IMR-90 (cell line): ENCODE data around the gene MNAT1. TPM values are rescaled to one million over a fixed set of nuclear protein-coding genes. Genes with fewer than 3 reads are reported as not detected.
A peak's percentile ranks its signal among the peaks of the same experiment; 100 is the strongest.

Experiments
- ATAC-seq: fragments of 200-7000 bp; cut with Tn5 transposase; 2 replicates; pipeline ENCODE4 v1.9.1; 2020; ENCODE audit warnings: low read depth, mild to moderate bottlenecking, moderate library complexity
- BruUV-seq: library from RNA; stranded (reverse); fragments of 400-500 nt; replicated peaks from 2 replicates; lab custom pipeline; 2021; lab: Mats Ljungman, UMichigan
- CTCF ChIA-PET: fragments of 300-600 bp; formaldehyde crosslinking; extraction: SDS; loops from one replicate; lab custom pipeline; 2021; ENCODE audit warnings: antibody characterized with exemption; lab: Yijun Ruan, JAX
- POLR2A ChIA-PET: fragments of 300-600 bp; sonication (Branson Sonifier 250); formaldehyde crosslinking; loops from one replicate; lab custom pipeline; 2022; ENCODE audit warnings: antibody characterized with exemption; ENCODE audit not compliant: unreplicated experiment; lab: Charles Lee
- DNase-seq: peaks from one replicate; pipeline ENCODE4 v3.0.0; 2013
- H2AFZ ChIP-seq: replicated peaks from 2 replicates; pipeline ENCODE3; 2013; ENCODE audit warnings: low read length, mild to moderate bottlenecking; ENCODE audit not compliant: poor library complexity
- H2AK5ac ChIP-seq: 2 replicates; pipeline ENCODE4 v1.6.1; 2013; ENCODE audit warnings: low read depth, low read length, inconsistent platforms
- H2AK9ac ChIP-seq: replicated peaks from 2 replicates; pipeline ENCODE3; 2013; ENCODE audit warnings: mild to moderate bottlenecking, low read depth, low read length, moderate library complexity; ENCODE audit not compliant: poor library complexity
- H2BK120ac ChIP-seq: 2 replicates; pipeline ENCODE4 v1.6.1; 2013; ENCODE audit warnings: low read depth, low read length, inconsistent platforms
- H2BK15ac ChIP-seq: 3 replicates; pipeline ENCODE4 v1.6.1; 2013; ENCODE audit warnings: low read depth, low read length, inconsistent platforms
- H2BK20ac ChIP-seq: 2 replicates; pipeline ENCODE4 v1.6.1; 2013; ENCODE audit warnings: low read depth, mild to moderate bottlenecking, inconsistent platforms, low read length, moderate library complexity
- H2BK5ac ChIP-seq: 2 replicates; pipeline ENCODE4 v1.6.1; 2013; ENCODE audit warnings: mild to moderate bottlenecking, low read depth, low read length, inconsistent platforms; ENCODE audit not compliant: poor library complexity, severe bottlenecking
- H3K14ac ChIP-seq: replicated peaks from 2 replicates; pipeline ENCODE4 v1.6.1; 2013; ENCODE audit warnings: low read depth, low read length, inconsistent platforms
- H3K18ac ChIP-seq: 2 replicates; pipeline ENCODE4 v1.6.1; 2013; ENCODE audit warnings: low read depth, low read length, control low read depth
- H3K23ac ChIP-seq: 2 replicates; pipeline ENCODE4 v1.6.1; 2013; ENCODE audit warnings: low read depth, low read length, inconsistent platforms
- H3K27ac ChIP-seq: 2 replicates; pipeline ENCODE4 v1.5.1; 2013; ENCODE audit warnings: mild to moderate bottlenecking, control low read depth, low read length; ENCODE audit not compliant: insufficient read depth
- H3K27me3 ChIP-seq: 2 replicates; pipeline ENCODE4 v1.6.1; 2013; ENCODE audit warnings: low read length; ENCODE audit not compliant: control insufficient read depth, insufficient read depth
- H3K36me3 ChIP-seq: 2 replicates; pipeline ENCODE4 v1.6.1; 2013; ENCODE audit warnings: low read length, mixed read lengths; ENCODE audit not compliant: control insufficient read depth, insufficient read depth
- H3K4ac ChIP-seq: 2 replicates; pipeline ENCODE4 v1.6.1; 2013; ENCODE audit warnings: low read depth, low read length, inconsistent platforms
- H3K4me1 ChIP-seq: 2 replicates; pipeline ENCODE4 v1.6.1; 2013; ENCODE audit warnings: low read length, mixed read lengths; ENCODE audit not compliant: control insufficient read depth, insufficient read depth
- H3K4me2 ChIP-seq: 2 replicates; pipeline ENCODE4 v1.6.1; 2013; ENCODE audit warnings: low read depth, mild to moderate bottlenecking, control low read depth, low read length, moderate library complexity
- H3K4me3 ChIP-seq: 2 replicates; pipeline ENCODE4 v1.5.1; 2013; ENCODE audit warnings: low read depth, mild to moderate bottlenecking, control low read depth, low read length, moderate library complexity; ENCODE audit not compliant: insufficient read depth
- H3K56ac ChIP-seq: 2 replicates; pipeline ENCODE4 v1.6.1; 2013; ENCODE audit warnings: low read length, inconsistent platforms; ENCODE audit not compliant: insufficient read depth; ENCODE audit errors: extremely low read depth
- H3K79me1 ChIP-seq, 2 experiments: 2 replicates each; pipeline ENCODE4 v1.6.1; 2013; ENCODE audit warnings: low read length in 2 of 2, inconsistent platforms in 1 of 2, low read depth in 1 of 2
- H3K9ac ChIP-seq: 2 replicates; pipeline ENCODE4 v1.6.1; 2013; ENCODE audit warnings: low read depth, low read length, control low read depth
- H3K9me1 ChIP-seq: 2 replicates; pipeline ENCODE4 v1.6.1; 2013; ENCODE audit warnings: low read length, inconsistent platforms; ENCODE audit not compliant: insufficient read depth
- H3K9me3 ChIP-seq: 2 replicates; pipeline ENCODE4 v1.6.1; 2013; ENCODE audit warnings: low read length; ENCODE audit not compliant: control insufficient read depth, insufficient read depth
- H4K20me1 ChIP-seq: 2 replicates; pipeline ENCODE4 v1.6.1; 2013; ENCODE audit warnings: low read length, inconsistent platforms; ENCODE audit not compliant: insufficient read depth
- H4K5ac ChIP-seq: 2 replicates; pipeline ENCODE4 v1.6.1; 2013; ENCODE audit warnings: mild to moderate bottlenecking, low read depth, low read length, control low read depth
- H4K8ac ChIP-seq, 2 experiments: 2 replicates each; pipeline ENCODE4 v1.6.1; 2013; ENCODE audit warnings: low read depth in 2 of 2, low read length in 2 of 2, control low read depth in 1 of 2, inconsistent platforms in 1 of 2
- H4K91ac ChIP-seq: 2 replicates; pipeline ENCODE4 v1.6.1; 2013; ENCODE audit warnings: low read depth, low read length, inconsistent platforms; ENCODE audit not compliant: insufficient read depth
- CHD1 ChIP-seq: IDR thresholded peaks from 2 replicates; pipeline ENCODE4 v1.6.1; 2012; ENCODE audit warnings: low read depth, low read length, improper control_type of control experiment
- MAZ ChIP-seq: IDR thresholded peaks from 2 replicates; pipeline ENCODE4 v1.6.1; 2012; ENCODE audit warnings: low read depth, mild to moderate bottlenecking, low read length, improper control_type of control experiment, moderate library complexity, borderline replicate concordance
- MXI1 ChIP-seq: IDR thresholded peaks from 2 replicates; pipeline ENCODE4 v1.6.1; 2012; ENCODE audit warnings: low read depth, mild to moderate bottlenecking, low read length, moderate library complexity, borderline replicate concordance
- POLR2A ChIP-seq: IDR thresholded peaks from 2 replicates; pipeline ENCODE4 v1.6.1; 2012; ENCODE audit warnings: mild to moderate bottlenecking, low read depth, low read length
- RAD21 ChIP-seq: IDR thresholded peaks from 2 replicates; pipeline ENCODE4 v1.6.1; 2012; ENCODE audit warnings: low read length, improper control_type of control experiment
- RFX5 ChIP-seq: IDR thresholded peaks from 2 replicates; pipeline ENCODE4 v1.8.0; 2012; ENCODE audit warnings: low read depth, mild to moderate bottlenecking, low read length, moderate library complexity
- SMC3 ChIP-seq: fragments of 150-350 bp; IDR thresholded peaks from 2 replicates; pipeline ENCODE4 v1.6.1; 2016; ENCODE audit warnings: low read depth, mild to moderate bottlenecking, antibody characterized with exemption, low read length, moderate library complexity
- WGBS, 2 experiments: methylation state at CpG; one replicate each; pipeline versions ENCODE4 v1.1.5 to v1.1.7; 2013; ENCODE audit warnings: missing lambda C conversion rate in 2 of 2; ENCODE audit not compliant: insufficient read length in 1 of 2; ENCODE audit errors: extremely low coverage in 2 of 2; 5-methylcytosine and 5-hydroxymethylcytosine counted together
- dilution Hi-C: fragments of 300-500 bp; cut with HindIII; formaldehyde crosslinking; loops from one replicate; pipeline ENCODE4 v1.14.3; 2018; ENCODE audit warnings: low sequenced_read_pairs; ENCODE audit not compliant: unreplicated experiment
- in situ Hi-C: fragments of 300-500 bp; cut with MboI; formaldehyde crosslinking; loops from 3 replicates; pipeline ENCODE4 v1.14.3; 2019; ENCODE audit warnings: low sequenced_read_pairs, inconsistent platforms, mixed read lengths
- intact Hi-C: fragments of 100-400 bp; cut with micrococcal nuclease; formaldehyde crosslinking; loops from 2 replicates; pipeline ENCODE4 v1.10.0; 2022
- polyA plus RNA-seq, 3 experiments: library from polyadenylated mRNA; depleted of rRNA; stranded (reverse); fragments of >200 nt; gene quantifications; 2 replicates each; pipeline ENCODE4 v1.2.3, GENCODE V29; 2012; ENCODE audit warnings: low replicate concordance in 1 of 3
- total RNA-seq: library from RNA; depleted of rRNA; stranded (reverse); fragments of >200 nt; gene quantifications from 2 replicates; pipeline ENCODE4 v1.2.3, GENCODE V29; 2012
- TF ChIP-seq, protein P1 (sequence below): fragments of 150-350 bp; IDR thresholded peaks from 2 replicates; pipeline ENCODE4 v1.6.1; 2017; ENCODE audit warnings: mild to moderate bottlenecking, antibody characterized with exemption, low read length, low read depth

Gene MNAT1
- total and polyA plus RNA-seq, 2 of the 4 experiments (the other 2 are of a cell fraction), result 48.2 to 53.0 TPM

DNA sequence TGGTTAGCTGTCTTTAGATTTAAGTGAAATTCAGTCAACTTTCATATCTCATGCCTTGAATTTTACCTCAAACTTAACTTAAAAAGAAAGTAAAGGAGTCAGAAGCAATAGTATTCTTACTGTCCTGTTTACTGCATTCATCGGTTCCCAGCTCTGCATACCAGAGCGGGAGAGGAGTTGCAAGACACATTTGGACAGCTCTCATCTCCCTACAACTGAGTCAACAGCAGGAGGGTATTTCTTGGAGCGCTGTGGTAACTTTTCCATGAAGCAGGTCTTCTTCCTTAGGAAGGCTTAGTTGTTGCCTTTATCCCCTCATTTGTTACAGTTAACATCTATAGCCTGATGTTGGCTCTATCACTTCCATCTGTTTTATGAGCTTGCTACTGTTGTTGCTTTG is 181.2 kb downstream of the MNAT1 start:
- intact Hi-C loops (no loop called here), dilution Hi-C loops (no loop called here), in situ Hi-C loops (no loop called here)
- Histone ChIP-seq H3K27ac (no peak overlapping the region), H3K4me3 (no peak overlapping the region), H4K5ac (no peak overlapping the region), H3K9me1 (peaks cover 7% of the 10 kb centered on the region; the same call in 1 of the 2 replicates), H2AK5ac (no peak overlapping the region), H4K20me1 (0 out of 2 replicates have a peak, but pooled peaks cover 2% of the 10 kb centered on the region), H3K79me1 (peaks cover 13 to 28% of the 10 kb centered on the region in 2 experiments), H3K18ac (no peak overlapping the region), H3K9me3 (no peaks in the 10 kb centered on the region), H3K23ac (no peak overlapping the region), H2AK9ac (no peak overlapping the region), H3K14ac (no peak overlapping the region), H4K91ac (no peak overlapping the region), H3K4me1 (no peaks in the 10 kb centered on the region), H3K56ac (no peak overlapping the region), H2BK120ac (no peak overlapping the region), H3K9ac (no peak overlapping the region), H4K8ac (no peak overlapping the region), H2BK20ac (no peak overlapping the region), H2AFZ (no peak overlapping the region), H3K4ac (no peak overlapping the region), H3K36me3 (peaks cover 2% of the 10 kb centered on the region), H3K27me3 (no peaks in the 10 kb centered on the region), H2BK5ac (no peak overlapping the region), H2BK15ac (no peak overlapping the region), H3K4me2 (no peak overlapping the region)
- no TSS peak for BruUV-seq
- peak; percentile 49; the same call in 1 of the 2 replicates for ATAC-seq
- ChIA-PET CTCF (no interaction called here), POLR2A (no interaction called here)
- no peak for TF ChIP-seq MAZ
- no peak for TF ChIP-seq MXI1
- TF ChIP-seq SMC3, result no peak
- TF ChIP-seq CHD1, result no peak
- no peak for TF ChIP-seq RAD21
- TF ChIP-seq POLR2A, result no peak
- TF ChIP-seq RFX5, result no peak
- TF ChIP-seq, protein P1, sequence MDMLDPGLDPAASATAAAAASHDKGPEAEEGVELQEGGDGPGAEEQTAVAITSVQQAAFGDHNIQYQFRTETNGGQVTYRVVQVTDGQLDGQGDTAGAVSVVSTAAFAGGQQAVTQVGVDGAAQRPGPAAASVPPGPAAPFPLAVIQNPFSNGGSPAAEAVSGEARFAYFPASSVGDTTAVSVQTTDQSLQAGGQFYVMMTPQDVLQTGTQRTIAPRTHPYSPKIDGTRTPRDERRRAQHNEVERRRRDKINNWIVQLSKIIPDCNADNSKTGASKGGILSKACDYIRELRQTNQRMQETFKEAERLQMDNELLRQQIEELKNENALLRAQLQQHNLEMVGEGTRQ, result no peak
- WGBS, 2 experiments, result 71% methylated on average over 2 of the region's 3 CpGs; no CpG with 5 or more reads in 1 of the 2 experiments
- peak; percentile 5 for DNase-seq
